A673 (cell line): ENCODE measurements around the gene ARHGEF7. TPM values are rescaled to one million over a fixed set of nuclear protein-coding genes. Genes with fewer than 3 reads are reported as not detected.

Source experiments
- BruUV-seq: library from RNA; stranded (reverse); fragments of 400-500 nt; replicated peaks from 2 replicates; lab custom pipeline; 2021; lab: Mats Ljungman, UMichigan
- CTCF ChIA-PET: fragments of 300-600 bp; sonication (Branson Sonifier 250); formaldehyde crosslinking; loops from one replicate; lab custom pipeline; 2022; ENCODE audit warnings: antibody characterized with exemption; lab: Charles Lee
- POLR2A ChIA-PET: fragments of 300-600 bp; sonication (Branson Sonifier 250); formaldehyde crosslinking; loops from one replicate; lab custom pipeline; 2022; ENCODE audit warnings: antibody characterized with exemption; ENCODE audit not compliant: low non-redundant PET; lab: Charles Lee
- DNase-seq: peaks from one replicate; pipeline ENCODE4 v3.0.0-alpha.2; 2015; ENCODE audit warnings: low spot score
- H3K27ac ChIP-seq: fragments of 200-600 bp; sonication (generic); 2 replicates; pipeline ENCODE4 v1.5.1; 2016; ENCODE audit warnings: mixed run types, low read depth, mild to moderate bottlenecking, mixed read lengths, antibody characterized with exemption, low read length; ENCODE audit not compliant: poor library complexity, severe bottlenecking
- H3K27me3 ChIP-seq: fragments of 200-600 bp; sonication (generic); replicated peaks from 2 replicates; pipeline ENCODE4 v1.6.1; 2017; ENCODE audit warnings: mixed run types, low read depth, mild to moderate bottlenecking, mixed read lengths, antibody characterized with exemption, low read length; ENCODE audit not compliant: insufficient read depth, poor library complexity
- H3K36me3 ChIP-seq: fragments of 200-600 bp; sonication (generic); 2 replicates; pipeline ENCODE4 v1.6.1; 2016; ENCODE audit warnings: mixed run types, mild to moderate bottlenecking, mixed read lengths, antibody characterized with exemption, low read length; ENCODE audit not compliant: insufficient read depth, poor library complexity, severe bottlenecking
- H3K4me1 ChIP-seq: fragments of 200-600 bp; sonication (generic); 2 replicates; pipeline ENCODE4 v1.6.1; 2017; ENCODE audit warnings: mixed run types, mild to moderate bottlenecking, mixed read lengths, antibody characterized with exemption, low read length; ENCODE audit not compliant: insufficient read depth, poor library complexity, severe bottlenecking
- H3K4me3 ChIP-seq: fragments of 200-600 bp; sonication (generic); 2 replicates; pipeline ENCODE4 v1.5.1; 2016; ENCODE audit warnings: low read depth, mixed run types, mild to moderate bottlenecking, mixed read lengths, low read length; ENCODE audit not compliant: poor library complexity, severe bottlenecking
- H3K9me3 ChIP-seq: fragments of 200-600 bp; sonication (generic); 2 replicates; pipeline ENCODE4 v1.6.1; 2016; ENCODE audit warnings: mixed run types, low read depth, mild to moderate bottlenecking, mixed read lengths, antibody characterized with exemption, low read length; ENCODE audit not compliant: poor library complexity, severe bottlenecking
- CTCF ChIP-seq: fragments of 300-800, 200-600 bp; sonication (generic); conservative IDR thresholded peaks from 2 replicates; pipeline ENCODE4 v1.5.1; 2017; ENCODE audit warnings: low read depth, mild to moderate bottlenecking, antibody characterized with exemption, low read length, moderate library complexity, mixed read lengths
- EZH2 ChIP-seq: fragments of 200-600 bp; sonication (generic); IDR thresholded peaks from 2 replicates; pipeline ENCODE4 v1.6.1; 2017; ENCODE audit warnings: borderline replicate concordance, low read depth, mild to moderate bottlenecking, mixed read lengths, antibody characterized with exemption, low read length; ENCODE audit not compliant: poor library complexity, severe bottlenecking
- intact Hi-C: fragments of 100-400 bp; cut with micrococcal nuclease; formaldehyde crosslinking; loops from one replicate; pipeline ENCODE4 v1.10.0; 2022; ENCODE audit not compliant: unreplicated experiment
- total RNA-seq: library from RNA; stranded (reverse); gene quantifications from 2 replicates; pipeline ENCODE4 v1.2.3, GENCODE V29; 2021

Gene ARHGEF7
- total RNA-seq, 1 experiment from 2014 or later, result 39.9 TPM

GRCh38 chr13:111270765-111271698 lies 155.9 kb downstream of the ARHGEF7 start:
- peaks cover 11% of the 10 kb centered on the region for H3K36me3 ChIP-seq
- ChIA-PET CTCF (no interaction called here), POLR2A (no interaction called here)
- no peaks in the 10 kb centered on the region for H3K27me3 ChIP-seq
- no peak for TF ChIP-seq EZH2
- TF ChIP-seq CTCF, result no peak
- DNase-seq, result no peak
- intact Hi-C loops, result no loop called here
- no TSS peak for BruUV-seq
- H3K4me1 ChIP-seq, result no peaks in the 10 kb centered on the region
- H3K9me3 ChIP-seq, result no peaks in the 10 kb centered on the region
- H3K4me3 ChIP-seq, result no peak overlapping the region
- no peak overlapping the region for H3K27ac ChIP-seq

GRCh38 chr13:111272117-111272516 lies 157.0 kb downstream of the ARHGEF7 start:
- Histone ChIP-seq H3K27ac (no peak overlapping the region), H3K36me3 (peaks cover 16% of the 10 kb centered on the region), H3K4me1 (no peaks in the 10 kb centered on the region), H3K27me3 (no peaks in the 10 kb centered on the region), H3K9me3 (no peaks in the 10 kb centered on the region), H3K4me3 (no peak overlapping the region)
- intact Hi-C loops, result no loop called here
- no peak for TF ChIP-seq EZH2
- no peak for TF ChIP-seq CTCF
- DNase-seq, result no peak
- no TSS peak for BruUV-seq
- POLR2A ChIA-PET, result no interaction called here
- CTCF ChIA-PET, result no interaction called here

GRCh38 chr13:111275382-111275781 lies 160.3 kb downstream of the ARHGEF7 start:
- CTCF ChIA-PET, result no interaction called here
- no peaks in the 10 kb centered on the region for H3K9me3 ChIP-seq
- intact Hi-C loops, result no loop called here
- H3K4me1 ChIP-seq, result no peaks in the 10 kb centered on the region
- no peaks in the 10 kb centered on the region for H3K27me3 ChIP-seq
- DNase-seq, result no peak
- no TSS peak for BruUV-seq
- H3K27ac ChIP-seq, result no peak overlapping the region
- no peak for TF ChIP-seq CTCF
- TF ChIP-seq EZH2, result no peak
- H3K4me3 ChIP-seq, result no peak overlapping the region
- POLR2A ChIA-PET, result no interaction called here
- peaks cover 18% of the 10 kb centered on the region for H3K36me3 ChIP-seq
